Left hindlimb (tissue), 1 donor: ENCODE data around the gene MRPL55.
A peak's percentile ranks its signal among the peaks of the same experiment; 100 is the strongest.

Experiments
- DNase-seq: peaks from one replicate; pipeline ENCODE4 v3.0.0-alpha.2; 2018

MRPL55 gene

DNA sequence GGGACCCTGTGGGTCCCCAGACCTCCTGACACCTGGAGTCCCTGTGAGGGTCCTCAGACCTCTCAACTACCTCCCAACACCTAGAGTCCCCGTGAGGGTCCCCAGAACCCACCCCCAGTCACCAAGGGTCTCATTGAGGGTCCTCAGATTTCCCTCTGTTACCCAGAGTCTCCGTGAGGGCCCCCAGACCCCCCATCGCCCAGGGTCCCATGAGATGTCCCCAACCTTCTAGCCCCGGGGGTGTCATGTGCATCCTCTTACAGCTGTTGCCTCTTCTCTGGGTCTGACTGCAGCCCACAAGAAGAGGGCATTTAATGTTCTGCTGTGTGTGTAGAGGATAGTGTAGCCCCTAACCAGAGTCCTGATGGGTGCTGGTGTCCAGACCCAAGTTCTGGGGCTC is 38.7 kb upstream of the MRPL55 start:
- no peak for DNase-seq

DNA sequence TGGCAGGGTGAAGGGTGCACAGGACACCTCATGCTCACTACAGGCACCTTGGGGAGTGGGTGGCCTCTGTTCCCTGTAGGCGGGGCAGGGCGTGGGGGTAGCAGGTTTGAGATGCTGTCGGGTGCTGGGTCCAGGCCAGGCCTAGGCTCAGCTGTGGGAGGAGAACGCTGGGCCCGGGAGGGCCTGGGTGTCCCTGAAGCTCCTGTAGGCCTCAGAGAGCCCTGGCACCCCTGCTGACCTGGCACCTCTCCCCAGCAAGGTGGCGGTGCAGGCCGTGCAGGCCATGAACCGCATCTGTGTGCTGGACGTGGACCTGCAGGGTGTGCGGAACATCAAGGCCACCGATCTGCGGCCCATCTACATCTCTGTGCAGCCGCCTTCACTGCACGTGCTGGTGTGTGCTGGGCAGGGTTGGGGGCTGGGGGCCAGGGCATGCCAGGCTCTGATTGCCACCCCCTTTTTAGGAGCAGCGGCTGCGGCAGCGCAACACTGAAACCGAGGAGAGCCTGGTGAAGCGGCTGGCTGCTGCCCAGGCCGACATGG is 38.1 kb upstream of the MRPL55 start:
- DNase-seq = no peak

DNA sequence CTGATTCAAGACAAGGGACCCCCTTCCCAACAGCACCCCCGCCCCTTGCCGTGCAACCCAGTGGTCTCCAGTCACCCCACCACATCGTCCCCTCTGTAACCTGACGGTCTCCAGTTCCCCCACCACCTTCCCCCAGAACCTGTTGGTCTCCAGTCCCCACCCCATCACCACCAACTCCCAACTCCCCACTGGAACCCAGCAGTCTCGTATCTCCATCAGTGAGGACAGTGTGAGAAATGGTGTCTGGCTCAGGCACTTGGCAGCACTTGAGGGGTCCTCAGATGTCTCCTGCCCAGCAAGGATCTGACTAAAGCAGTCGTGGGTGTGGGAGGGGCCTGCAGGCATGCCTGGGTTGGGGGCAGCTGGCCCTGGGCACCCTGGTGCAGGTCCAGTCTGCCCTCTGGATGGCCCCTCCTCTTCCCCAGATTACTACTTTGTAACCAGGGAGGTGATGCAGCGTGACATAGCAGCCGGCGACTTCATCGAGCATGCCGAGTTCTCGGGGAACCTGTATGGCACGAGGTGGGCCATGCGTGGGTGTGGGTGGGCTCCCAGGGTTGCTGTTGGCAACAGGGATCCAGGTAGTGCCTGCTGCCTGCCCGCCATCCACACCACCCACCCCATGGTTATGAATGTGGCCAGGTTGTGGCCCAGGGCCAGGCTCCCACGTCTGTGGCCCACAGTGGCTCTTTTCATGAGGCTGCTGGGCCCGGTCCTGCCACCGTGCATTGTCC is 37.5 kb upstream of the MRPL55 start:
- no peak for DNase-seq

GRCh38 chr1:228145463-228146416 is 36.6 kb upstream of the MRPL55 start:
- no peak for DNase-seq

GRCh38 chr1:228144993-228145343 is 35.9 kb upstream of the MRPL55 start:
- DNase-seq = no peak

DNA sequence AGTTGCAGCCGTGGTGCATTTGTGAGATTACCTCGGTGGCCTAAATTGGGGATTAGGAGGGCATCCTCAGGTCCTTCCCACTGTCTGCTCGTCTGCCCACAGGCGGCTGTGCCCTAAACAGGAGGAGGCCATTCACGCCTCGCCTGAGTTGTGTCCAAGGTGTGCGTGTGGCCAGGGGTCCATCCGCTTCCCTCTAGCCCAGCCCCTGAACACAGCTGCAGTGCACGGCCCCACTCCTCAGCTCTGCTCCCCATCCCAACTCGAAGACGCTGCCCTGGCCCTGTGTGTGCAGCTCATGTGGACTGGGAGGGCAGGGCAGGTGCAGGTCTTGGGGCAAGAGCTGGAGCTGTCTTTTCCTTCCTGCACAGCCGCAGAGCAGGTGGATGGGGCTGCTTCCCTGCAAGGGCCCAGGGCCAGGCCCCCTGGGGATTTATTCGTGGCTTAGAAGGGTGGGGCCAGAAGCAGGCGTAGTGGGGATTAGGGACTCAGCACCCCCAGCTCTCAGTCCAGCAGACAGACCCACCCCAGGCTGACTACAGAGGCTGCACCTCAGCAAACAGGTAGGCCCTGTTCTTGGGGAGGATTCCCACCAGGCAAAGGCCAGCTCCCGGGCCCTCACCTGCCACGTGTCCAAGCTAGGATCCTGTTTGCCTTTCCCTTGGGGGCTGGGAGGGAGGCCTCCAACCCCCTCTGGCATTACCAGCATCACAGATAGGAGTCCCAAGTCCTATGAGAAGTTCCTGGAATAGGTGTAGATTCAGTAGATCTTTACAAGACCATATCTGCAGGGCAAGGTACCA is 35.3 kb upstream of the MRPL55 start:
- DNase-seq = no peak

- DNase-seq = no peak
Observed at GRCh38 chr1:228143480-228144192, 34.5 kb upstream of the MRPL55 start.

GRCh38 chr1:228142701-228143136 is 33.6 kb upstream of the MRPL55 start:
- DNase-seq = peak; percentile 49

- DNase-seq = peak; percentile 34
Observed at GRCh38 chr1:228142155-228142691, 33.1 kb upstream of the MRPL55 start.

DNA sequence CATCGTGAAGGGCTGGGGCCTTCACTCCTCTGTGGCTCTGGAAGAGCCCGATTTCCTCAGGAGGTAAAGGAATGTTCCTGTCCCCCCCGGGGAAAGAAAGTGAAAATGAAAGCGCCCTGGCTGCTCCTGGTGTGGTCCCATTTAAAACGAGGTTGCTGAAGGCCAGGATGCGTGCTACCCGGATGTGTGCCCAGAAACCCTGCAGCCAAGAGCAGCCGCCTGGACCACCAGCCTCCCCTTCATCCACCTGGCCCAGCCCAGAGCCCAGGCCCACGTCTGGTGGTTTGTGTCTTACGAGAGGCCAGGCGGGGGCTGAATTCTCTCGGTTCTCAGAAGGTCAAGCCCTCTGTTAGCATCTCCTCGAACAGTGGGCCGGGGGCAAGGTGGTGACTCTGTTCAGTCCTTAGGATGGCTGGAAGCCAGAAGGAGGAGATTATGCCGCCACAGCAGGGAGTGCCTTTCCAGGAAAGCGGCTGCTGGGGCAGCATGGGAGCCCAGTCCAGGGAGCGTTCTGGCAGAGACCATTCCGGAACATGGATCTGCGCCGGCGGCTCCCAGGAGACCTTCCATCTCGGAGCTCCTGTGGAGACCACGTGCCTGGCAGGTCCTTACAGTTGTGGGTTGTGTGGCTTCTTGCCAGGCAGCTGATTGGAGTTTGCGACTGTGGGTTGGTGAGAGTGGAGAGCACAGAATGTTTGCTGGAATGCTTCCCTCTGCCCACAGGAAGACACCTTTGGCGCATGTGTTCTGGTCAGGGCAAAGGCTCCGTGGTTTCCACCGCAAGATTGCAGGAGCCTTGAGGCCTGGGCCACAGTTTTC is 32.3 kb upstream of the MRPL55 start:
- DNase-seq = peak; percentile 69

DNA sequence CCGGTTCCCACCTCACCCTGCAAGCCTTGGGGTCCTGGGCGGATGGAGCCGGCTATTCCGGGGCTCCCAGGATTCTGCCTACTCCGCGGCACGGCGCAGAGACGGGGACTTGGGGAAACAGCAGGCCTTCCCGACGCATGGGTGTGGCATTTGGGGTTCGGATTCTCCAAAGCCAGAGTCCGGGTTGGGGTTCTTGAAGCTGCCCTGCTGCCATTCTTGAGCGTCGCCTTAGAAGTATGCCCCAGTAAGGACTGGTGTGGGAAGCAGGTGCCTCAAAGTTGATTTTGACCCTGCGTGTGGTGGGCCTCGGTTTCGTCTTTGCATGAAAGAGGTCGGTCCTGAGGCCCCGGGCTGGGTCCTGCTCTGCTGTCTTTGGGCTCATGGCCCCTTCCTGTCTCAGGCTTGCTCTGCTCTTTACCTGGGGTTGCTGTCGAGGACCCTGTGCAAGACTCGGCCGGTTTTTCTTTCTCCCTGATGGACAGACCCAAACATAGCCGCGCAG is 31.7 kb upstream of the MRPL55 start:
- no peak for DNase-seq

DNA sequence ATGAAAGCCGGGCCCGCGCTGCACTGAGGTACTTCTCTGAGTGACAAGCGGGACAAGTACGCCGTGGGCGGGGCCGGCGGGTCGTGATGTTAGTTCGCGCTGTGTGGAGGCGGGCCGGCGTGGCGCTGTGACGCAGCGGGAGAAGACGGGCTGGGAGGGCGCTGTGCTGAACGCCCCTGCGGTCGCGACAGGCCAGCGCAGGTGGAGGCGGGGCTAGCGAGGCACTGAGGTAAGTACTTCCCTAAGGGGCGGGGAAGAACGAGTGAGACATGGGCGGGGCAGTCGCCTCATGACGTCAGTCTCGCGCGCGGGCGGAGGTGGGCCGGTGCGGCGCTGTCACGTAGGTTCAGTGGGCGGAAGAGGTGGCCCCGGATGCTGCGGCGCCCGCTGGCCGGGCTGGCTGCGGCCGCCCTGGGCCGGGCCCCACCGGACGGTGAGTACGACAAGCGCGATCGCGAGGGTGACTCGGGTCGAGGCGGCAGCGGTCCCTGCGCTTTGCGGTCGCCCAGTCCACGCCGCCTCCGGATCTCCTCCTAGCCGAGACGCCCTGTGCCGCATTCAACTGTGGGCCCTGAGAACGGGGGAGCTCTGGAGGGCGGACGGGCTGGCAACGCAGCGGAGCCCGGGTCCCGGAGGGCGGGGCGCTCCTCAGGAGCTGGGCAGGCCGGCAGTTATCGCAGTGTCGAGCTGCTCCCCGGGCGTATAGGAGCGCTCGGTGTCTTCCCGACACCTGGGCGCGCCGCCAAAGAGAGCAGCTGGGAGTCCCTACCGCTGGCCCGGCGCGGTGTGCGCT is 31.0 kb upstream of the MRPL55 start, which contains the start of gene GUK1:
Gene GUK1 (plus strand): TSS at position 349 of the 793 bp plus-strand sequence. CDS start 24 bp downstream, at position 373.
- DNase-seq = peak; percentile 99

GRCh38 chr1:228139406-228139930 is 30.4 kb upstream of the MRPL55 start:
- no peak for DNase-seq

GRCh38 chr1:228136901-228137300 is 27.8 kb upstream of the MRPL55 start:
- DNase-seq = no peak

DNA sequence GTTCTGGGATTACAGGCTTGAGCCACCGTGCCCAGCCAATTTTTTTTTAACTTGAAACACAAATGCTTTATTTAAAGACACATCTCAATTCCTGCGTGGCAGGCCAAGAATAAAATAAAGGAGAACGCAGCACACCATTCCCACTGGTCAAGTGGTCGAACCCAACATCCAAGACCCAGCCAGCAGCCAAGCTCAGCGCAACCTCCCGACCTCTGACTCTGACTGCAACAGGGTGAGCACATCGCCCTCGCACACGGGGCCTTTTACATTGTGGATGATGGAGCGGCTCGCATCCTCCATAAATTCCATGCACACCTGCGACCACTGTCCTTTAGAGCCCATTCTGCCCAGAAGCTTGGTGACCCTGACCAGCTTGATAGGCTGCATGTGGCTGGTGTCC is 25.5 kb upstream of the MRPL55 start:
- DNase-seq = no peak

DNA sequence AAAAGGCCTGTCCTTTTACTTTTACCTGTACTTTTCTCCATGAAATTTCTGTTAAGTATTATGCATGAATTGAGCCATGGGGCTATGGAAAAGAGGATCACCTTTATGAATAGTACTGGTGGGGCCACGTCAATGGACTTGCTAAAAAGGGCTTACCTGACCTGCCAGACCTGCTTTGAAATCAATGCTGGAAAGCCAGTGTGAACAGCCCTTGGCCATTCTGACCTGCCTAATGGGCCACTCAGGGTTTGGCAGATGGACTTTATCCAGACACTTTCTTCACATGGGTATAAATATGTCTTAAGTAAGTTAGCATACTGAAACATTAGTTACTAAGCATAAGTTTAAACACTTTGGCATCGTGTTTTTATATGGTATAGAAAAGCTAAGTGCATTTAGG is 22.7 kb upstream of the MRPL55 start:
- DNase-seq = no peak

DNA sequence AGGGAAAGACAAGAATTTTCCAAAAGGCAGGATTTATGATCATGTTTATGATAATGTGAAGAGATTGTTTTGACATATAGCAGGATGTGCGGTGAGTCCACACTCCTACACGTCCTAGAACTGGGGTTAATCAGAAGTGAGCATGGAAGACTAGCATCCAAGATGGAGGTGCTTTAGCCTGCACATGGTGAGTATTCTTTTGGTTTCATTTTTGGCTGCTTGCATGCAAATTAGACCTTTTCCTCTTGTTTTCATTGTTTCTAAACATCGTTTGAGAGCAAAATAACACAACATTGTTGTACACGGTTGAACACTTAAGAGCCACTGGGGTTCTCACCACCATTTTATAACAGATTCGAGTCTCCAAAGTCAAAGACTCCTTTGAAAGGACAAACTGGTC is 16.1 kb upstream of the MRPL55 start:
- DNase-seq = no peak

- DNase-seq = no peak
Observed at GRCh38 chr1:228123505-228123904, 14.4 kb upstream of the MRPL55 start.

DNA sequence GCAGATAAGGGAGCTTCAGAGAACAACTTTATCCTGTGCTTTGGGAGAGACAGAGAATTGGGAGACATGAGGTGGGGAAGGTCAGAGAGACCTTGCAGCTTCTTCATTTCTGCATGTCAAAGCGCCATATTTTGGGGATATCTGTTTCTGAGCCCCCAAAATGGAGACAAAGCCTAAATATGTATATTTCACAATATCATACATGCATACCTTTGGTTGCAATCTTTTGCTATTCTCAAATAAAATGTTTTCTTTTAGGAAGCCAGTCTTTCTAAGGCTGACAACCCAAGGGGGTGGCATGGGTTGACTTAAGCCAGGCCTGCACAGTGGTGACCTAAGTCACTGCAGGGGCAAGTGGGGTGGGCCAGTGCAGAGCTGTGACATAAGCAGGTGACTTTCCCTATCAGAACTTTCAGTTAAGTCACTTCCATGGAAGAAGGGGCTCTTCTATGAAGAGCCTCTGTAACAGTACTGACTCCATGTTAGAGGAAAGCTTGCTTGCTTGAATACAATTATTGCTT is 13.9 kb upstream of the MRPL55 start:
- no peak for DNase-seq
